Cardiac septum (tissue), 1 donor: ENCODE measurements around the gene REXO1. TPM values are rescaled to one million over a fixed set of nuclear protein-coding genes. Genes with fewer than 3 reads are reported as not detected.

ENCODE experiments used
- DNase-seq: peaks from one replicate; pipeline ENCODE4 v3.0.0-alpha.2; 2020; ENCODE audit warnings: low spot score
- intact Hi-C: fragments of 100-400 bp; cut with DNase I; formaldehyde crosslinking; loops from one replicate; pipeline ENCODE4 v1.14.0; 2022
- total RNA-seq: library from RNA; stranded (reverse); fragmentation: NEBNext Ultra II Directional; extraction: Animal tissue kit (Norgen Biotek cat#: 25700); gene quantifications from one replicate; pipeline ENCODE4 v1.2.1, GENCODE V29; 2021
- donor health status: DM: no; HTN: no; CAD: no.

REXO1 gene
- total RNA-seq, 1 donor from 2014 or later, result 16.7 TPM

DNA sequence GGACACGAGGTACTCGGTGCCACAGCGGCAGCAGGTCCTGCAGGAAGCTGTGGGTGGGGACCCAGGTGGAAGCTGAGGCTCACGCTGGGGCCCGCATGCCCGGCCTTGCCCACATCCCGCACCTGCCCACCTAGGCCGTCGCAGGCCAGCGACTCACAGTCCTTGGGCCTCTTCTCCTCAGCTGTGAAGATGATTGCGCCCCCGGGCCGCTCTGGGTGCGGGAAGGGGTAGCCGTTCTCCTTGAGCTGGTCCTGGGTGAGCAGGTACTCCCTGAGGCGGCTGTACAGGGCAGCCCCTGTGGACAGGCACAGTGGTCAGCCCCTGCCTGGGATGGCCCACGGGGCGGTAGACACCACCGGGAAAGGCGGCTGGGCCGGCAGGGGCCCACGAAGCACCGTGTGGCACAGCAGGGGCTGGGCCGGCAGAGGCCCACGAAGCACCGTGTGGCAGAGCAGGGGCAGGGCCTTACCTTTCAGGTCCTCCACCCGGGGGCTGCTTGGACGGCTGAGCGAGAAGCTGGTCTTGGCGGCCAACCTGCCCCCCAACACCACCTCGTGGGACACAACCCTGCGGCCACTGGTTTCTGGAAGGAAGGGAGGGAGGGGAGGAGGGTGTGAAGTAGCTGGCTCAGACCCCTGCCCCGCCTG, 29.6 kb downstream of the REXO1 start:
- intact Hi-C loops, result no loop called here
- no peak for DNase-seq

DNA sequence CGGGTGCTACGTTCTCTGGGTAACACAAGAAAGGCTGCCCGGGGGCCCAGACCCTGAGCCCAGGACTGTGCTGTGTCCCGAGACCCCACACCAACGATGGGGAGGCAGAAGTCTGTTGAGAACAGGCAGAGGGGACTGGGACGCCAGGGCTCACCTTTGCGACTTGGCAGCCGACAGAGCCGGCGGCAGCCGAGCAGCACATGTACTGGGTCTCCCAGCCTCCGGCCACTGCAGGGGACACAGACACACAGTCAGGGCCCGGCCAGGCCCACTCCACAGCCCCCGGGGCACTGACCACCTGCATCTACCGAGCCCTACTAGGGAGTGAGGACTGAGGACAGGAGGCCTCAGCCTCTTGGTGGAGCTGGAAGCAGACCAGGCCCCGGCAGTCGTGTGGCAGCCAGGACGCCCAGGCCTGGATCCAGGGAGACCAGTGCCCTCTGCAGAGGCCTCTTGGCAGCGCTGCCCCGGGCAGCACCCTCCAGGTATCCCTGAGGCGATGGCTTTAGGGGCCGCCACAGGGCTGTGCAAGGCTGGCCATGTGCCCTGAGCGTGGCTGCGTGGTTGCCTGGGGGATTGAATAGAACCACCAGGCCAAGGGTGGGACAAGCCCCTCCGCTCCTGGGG, 30.6 kb downstream of the REXO1 start:
- DNase-seq, result no peak

DNA sequence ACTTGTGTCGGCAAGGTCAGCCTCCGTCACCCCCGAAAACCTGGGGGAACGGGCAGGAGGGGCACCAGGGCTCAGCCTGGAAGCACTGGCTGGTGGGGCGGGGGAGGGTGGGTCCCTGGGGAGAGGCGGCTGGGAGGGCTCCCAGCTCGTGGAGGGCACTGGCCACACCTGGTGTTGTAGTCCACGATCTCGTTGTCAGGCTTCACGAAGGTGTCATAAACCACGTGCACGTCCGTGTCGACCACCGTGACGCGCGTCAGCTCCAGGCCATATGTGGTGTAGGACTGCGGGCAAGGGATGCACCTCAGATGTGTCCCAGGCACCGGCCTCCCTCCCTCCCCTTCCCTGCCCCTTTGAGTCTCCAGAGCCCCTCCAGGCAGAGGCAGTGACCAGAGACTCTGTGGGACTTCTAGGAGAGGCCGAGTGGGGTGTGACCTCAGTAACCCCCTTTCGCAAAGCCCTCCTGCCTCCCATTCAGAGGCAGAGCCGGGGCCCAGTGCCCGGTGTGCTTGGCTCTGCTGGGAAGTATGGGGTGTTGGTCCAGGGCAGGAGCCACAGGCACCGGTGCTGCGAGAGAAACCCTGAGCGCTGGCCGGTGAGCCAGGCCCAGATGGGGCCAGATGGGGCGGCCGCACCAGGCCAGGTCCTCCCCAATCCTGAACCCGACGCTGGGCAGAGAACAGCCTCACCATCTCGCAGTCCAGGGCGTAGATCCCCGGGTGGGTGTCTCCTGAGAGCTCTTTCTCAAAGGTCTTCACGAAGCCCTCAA, 31.6 kb downstream of the REXO1 start:
- intact Hi-C loops, result no loop called here

More for the DNA sequence above, 30.6 kb downstream of the REXO1 start:
- intact Hi-C loops, result no loop called here

DNA sequence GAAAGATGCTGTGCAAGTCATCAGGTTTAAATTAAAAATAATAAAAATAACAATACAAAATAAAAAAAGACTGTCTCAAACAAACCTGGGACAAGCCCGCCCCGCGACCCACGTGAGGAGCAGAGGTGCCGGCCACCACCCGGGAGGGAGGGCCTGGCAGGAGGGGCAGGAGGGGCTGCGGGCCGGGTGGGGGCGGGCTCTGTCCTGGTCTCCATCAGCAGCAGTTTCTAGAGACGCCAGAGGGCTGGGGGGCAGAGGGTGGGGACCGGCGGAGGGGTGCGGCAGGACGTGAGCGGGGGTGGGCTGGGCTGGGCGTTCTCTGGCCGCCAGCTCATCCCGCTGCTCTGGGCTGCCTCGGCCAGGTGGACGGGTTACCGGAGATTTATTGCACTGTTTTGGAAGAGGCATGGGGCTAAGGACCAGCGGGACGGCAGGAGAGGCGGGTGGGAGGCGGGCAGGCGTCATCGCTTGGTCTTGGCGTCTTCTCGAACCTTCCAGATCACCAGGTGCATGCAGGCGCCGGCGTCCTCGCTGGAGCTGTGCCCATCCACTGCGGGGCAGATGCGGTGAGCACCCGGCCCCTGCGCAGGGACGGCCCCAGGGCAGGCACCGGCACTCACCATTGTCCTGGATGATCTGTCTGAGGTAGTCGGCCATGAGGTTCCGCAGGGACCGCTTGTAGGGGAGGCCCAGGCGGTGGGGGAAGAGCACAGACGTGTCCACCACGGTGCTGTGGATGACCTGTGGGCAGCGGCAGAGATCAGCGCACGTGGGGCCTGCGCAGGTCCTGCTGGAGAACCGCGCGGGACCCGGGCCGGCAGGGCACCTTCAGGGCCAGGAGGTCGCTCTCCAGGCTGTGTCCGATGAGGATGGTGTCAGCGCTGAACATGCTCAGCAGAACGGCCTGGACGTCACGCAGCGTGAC, 32.4 kb downstream of the REXO1 start:
- DNase-seq, result no peak
- intact Hi-C loops, result no loop called here

More for the DNA sequence above, 31.6 kb downstream of the REXO1 start:
- no peak for DNase-seq

DNA sequence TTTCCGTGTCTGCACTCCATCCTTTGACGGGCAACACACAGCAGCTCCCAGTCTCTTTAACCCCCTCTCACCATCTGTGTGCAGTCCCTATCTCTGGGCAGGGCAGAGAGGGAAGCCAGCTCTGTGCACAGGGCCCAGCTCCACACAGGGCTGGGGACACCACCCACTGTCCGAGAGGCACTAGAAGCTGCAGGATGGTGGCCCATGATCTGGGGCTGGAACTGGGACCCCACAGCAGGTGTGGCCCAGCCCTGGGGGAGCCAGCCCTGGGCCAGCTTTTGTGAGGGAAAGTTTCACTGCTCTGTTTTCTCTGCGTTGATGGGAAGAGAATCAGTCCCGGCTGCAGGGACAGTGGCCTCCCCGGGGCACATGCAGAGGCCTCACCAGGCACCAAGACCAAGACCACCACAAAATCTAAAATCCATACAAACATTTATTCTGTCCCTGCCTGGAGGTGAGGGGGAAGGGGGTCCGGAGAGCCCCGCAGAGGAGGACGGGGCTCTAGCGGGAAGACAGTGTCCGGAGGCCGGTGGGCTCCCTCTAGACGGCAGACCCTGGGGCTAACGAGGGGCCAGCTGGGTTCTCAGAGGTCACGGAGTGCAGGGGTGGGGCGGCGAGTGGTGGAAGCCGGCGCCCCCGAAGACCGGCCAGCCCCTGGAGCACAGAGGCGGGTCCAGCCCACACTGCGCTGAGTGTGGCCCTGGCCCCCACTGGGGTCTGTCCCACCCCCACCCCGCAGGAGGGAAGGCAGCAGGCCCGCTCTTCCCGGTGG, 33.3 kb downstream of the REXO1 start:
- intact Hi-C loops, result no loop called here
- no peak for DNase-seq

DNA sequence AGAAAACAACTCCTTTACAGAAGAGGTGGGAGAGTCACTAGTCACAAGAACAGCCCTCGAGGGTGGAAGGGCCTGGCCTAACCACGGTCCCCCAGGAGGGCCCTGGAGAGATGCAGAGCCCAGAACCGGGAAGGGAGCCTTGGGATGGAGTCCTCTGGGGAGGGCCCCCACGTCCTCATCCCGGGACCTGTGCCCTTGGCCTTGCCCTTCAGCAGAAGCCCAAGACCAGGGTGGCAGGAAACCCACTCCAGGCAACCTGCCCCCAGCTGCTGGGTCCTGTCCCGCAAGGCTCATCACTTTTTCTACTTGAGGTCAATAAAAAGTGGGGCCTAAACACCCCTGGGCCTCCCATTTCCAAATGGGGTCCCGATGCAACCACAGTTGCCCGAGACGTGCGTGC, 33.9 kb downstream of the REXO1 start:
- intact Hi-C loops, result no loop called here
- no peak for DNase-seq

DNA sequence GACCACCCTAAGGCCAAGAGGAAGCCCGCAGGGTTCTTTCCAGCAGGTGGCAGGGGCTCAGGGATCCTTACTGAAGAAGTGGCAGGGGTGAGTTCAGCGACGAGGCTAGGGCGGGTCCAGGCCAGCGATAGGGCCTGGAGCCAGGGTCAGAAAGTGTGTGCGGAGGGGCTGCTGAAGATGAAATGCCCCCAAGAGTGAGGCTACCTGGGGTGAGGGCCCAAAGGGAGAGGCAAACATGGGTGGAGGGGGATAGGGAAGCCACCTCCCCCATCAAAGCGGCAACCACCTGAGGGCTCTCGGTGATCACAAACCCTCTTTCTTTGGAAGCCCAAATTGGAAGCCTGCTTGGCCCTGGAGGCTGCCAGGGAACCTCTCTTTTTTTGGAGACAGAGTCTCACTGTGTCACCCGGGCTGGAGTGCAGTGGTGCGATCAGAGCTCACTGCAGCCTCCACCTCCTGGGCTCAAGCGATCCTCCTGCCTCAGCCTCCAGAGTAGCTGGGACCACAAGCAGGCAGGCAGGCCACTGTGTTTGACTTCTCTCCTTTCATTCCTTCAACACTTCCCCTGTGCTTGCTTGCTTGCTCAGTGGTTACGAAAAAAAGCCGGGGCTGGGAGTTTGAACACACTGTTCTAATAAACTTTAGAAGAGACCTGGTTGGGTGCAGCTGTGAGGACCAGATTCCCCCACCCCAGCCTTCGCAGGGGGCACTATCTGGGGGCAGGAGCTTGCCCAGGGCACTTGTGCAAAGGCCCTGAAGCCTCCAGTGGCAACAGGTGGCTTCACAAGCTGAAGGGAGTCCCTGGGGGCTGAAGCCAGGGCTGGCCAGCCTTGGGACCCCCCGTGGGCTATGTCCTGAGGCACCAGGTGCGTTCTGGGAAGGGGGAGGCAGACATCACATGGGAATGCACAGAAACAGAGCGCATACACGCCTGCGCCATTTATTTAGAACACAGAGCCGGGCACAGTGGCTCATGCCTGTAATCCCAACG, 34.8 kb downstream of the REXO1 start:
- no peak for DNase-seq
- intact Hi-C loops, result no loop called here

DNA sequence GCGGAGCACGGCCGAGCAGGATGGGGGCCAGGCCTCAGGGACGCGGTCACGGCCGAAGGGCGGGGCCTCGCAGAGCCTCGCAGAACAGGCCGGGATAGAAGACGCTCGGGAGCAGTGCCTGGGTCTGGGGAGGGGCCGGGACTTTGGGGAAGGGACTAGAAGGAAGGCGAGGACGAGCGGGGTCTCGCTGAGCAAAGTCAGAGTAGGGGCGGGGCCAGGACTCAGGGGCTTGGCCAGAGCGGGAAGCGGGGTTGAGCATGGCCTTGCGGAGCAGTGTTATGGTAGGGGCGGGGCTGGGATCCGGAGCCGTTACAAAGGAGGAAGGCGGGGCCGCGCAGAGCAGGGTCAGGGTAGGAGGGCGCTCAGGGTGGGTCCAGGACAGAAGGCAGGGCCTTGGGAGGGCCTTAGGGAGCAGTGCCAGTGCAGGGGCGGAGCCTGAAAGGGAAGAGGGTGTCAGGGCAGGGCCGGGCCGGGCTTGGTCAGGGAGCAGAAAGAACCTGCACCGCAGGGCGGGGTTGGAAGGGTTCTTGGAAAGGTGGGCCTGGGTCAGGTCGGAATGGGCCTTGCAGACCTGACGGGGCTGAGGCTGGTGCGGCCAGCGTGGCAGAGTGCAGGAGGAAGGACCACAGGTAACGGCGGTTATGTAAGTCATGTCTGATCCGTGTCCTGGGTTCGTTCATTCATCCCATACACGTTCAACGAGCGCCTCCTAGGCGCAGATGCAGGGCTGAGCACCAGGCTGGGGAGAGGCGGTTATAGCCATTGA, 35.7 kb downstream of the REXO1 start:
- intact Hi-C loops, result no loop called here
- DNase-seq, result peak; percentile 97

DNA sequence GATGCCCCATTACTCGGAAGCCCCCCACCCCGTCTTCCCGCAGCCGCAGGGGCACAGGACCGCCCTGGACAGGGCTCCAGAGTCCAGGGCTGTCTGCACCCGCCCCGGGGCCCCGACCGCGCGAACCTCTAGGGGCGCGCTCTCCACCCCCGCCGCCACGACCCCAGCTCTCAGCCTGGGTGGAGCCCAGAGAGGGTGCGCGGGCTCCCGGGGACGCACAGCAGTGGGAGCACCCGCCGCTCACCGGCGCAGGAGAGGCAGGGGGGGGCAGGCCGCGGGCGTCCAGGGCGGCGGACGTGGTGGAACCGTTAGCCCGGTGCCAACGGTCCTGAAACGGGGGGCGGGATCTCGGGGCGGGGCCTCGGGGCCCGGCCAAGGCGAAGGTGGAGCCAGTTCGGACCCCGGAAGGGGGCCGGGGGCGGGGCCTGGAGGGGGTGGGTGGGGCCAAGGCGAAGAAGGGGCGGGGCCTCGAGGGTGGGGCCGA, 36.3 kb downstream of the REXO1 start, which contains the start of gene ATP8B3:
Gene ATP8B3 (minus strand): TSS at position 335 of the 484 bp plus-strand sequence. CDS start 540 bp downstream, outside the sequence.
- intact Hi-C loops, result no loop called here
- no peak for DNase-seq

DNA sequence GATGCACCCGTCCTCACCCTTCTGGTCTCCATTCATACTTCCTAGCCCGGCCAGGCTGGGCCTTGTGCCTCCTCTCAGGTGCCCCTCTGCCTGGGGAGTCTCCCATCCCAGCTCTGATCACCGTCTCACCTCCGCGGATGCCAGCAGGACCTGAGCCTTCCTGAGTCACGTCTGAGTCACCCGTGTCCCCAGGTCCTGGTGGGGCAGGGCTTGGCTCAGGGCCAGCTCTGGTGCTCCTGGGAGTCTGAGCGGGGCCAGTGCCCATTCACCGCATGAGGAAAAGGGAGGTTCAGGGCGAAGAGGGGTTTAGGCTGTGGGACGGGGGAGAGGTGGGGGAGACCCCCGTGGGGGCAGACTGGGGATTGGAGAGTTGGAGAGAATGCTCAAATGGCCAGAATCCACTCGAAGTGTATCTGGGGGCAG, 36.8 kb downstream of the REXO1 start:
- intact Hi-C loops, result no loop called here
- no peak for DNase-seq

DNA sequence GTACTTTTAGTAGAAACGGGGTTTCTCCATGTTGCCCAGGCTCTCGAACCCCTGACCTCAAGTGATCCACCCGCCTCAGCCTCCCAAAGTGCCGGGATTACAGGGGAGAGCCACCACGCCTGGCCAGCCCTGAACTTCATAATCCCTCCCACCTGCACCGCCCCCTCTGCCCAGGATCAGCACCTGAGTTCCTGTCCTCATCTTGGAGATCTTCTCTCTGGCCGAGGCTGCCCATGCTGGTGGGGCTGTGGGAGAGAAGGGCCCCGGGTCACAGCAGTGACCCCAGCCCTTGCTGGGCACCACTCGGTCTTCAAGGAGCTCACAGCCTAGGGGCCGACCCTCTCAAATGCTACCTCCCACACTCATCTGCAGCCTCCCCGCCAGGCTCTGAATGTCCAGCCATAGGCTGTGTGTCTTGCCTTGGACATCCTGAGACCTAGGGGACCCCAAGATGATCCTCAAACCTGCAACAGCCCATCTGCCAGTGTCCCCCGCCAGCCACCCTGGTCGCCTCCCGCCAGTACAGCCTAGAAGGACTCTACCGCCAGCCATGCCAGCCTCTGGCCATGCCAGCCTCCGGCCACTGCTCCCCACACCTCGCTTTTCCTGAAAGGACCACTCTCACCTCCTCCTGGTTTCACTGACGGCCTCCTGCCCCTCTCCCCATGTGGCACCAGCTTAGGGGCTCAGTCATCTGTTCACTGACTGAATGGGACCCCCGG, 37.7 kb downstream of the REXO1 start:
- no peak for DNase-seq
- intact Hi-C loops, result no loop called here

DNA sequence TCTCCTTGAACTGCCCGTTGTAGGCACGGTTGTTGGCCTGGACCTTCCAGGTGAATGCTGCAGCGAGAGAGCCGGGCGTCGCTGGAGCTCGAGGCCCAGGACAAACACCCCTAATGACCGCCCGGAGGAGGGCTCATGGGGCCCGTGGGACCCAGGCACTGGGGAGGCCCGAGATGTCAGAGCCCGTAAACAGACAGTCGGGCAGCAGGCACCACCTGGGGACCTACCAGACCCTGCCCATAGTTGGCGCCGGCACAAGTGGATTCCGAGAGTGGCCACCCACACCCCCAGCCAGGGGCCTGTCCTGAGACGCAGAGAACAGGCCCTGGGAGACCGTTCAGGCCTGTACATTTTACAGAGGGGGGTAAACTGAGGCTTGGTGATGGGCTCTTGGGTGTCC, 38.6 kb downstream of the REXO1 start:
- no peak for DNase-seq
- intact Hi-C loops, result no loop called here

DNA sequence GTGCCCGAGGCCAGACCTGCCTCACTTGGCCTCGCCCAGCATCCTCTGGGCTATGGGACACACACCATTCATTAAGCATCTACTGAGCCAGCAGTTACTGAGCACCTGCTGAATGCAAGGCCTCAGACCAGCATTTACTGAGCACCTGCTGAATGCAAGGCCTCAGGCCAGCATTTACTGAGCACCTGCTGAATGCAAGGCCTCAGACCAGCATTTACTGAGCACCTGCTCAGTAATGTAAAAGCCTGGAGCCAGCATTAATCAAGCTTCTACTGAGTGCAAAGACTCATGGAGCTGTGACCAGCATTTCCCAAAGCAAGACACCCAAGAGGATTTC, 39.9 kb downstream of the REXO1 start:
- intact Hi-C loops, result no loop called here
- DNase-seq, result no peak

DNA sequence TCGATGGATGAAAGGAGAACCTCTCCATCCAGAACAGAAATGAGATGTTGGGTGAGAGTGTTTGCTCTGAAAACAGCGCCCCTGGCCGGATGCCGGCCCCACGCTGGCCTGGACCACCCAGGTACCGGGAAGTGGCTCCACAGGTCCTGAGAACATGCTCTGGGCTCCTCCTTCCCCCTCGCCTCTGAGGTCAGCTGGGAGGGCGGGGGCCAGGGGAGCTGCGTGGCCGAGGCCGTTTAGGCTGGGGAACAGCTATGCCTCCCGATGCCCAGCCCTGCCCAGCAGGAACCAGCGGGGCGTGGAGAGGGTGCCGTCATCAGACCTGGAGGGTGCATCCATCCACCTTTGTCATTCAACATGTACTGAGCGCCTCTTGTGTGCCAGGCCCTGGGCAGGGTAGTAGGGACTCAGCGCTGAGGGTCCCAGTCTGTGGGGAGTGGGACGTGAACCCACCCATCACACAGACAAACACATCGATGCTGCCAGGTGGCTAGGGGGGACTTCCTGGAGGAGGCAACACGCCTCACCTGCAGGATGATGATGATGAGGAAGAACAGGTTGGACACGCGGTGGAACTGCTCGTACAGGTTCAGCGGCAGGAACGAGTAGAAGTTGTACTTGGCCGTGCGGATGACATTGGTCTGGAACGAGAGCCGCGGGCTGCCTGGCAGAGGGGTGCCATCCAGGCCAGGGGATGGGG, 40.4 kb downstream of the REXO1 start:
- DNase-seq, result no peak
- intact Hi-C loops, result no loop called here

DNA sequence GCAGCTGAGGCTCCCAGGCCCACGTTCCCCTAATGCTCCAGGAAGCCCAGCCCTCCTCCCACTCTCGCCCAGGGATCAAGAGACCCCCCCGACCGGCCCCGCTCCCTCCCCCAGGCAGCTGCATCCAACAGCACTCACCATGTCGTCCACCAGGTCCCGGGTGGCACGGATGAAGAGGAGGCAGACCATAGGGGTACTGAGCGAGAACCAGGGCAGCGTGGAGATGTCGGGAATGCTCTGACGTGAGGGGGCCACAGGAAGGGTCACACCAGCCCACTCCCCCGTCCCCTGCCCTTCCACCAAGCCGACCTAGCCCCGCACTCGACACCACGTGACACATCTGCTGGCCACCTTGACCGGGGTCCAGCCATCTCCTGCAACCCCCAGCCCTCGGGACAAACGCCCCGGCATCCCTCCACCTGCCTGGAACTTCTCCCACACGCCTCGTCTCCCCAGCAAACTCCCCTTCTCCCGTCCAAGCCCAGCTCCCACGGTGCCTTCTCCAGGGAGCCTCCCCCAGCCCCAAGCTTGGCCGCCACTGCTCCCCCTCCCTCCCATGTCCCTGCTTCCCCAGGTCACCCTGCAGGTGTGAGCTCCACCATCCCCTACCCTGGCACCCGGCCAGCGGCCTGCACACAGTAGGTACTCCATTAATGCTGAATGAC, 41.1 kb downstream of the REXO1 start:
- no peak for DNase-seq

More for the DNA sequence above, 41.1 kb downstream of the REXO1 start:
- intact Hi-C loops, result no loop called here
